Effector CD8-positive, alpha-beta T cell (primary cell): ENCODE results near the gene ABHD13.

Source experiments
- DNase-seq: peaks from one replicate; lab custom pipeline; 2025; lab: John Stamatoyannopoulos, UW

ABHD13 gene

DNA sequence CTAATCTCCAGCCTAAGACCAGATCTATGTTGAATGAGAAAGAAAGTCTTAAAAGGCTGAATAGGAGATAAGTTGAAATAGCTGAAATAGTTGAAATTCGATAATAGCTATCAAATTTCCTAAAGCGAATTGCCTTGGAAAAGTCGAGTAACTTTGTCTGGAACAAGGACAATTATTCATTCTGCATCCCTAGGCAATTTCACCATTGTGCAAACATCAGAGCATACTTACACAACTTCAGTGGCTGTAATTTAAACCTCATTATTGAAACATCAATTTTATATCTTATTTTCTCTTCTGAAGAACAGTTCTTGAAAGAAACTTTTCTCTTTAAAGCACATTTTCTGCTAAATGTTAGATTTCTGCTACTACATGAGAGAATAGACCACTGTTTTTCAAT is 64.9 kb downstream of the ABHD13 start:
- DNase-seq: no peak
